ENCODE data around the gene VWA5B1.

- no peak for TF ChIP-seq SPI1 (IDR thresholded peaks at IDR 0.05; ENCODE audit: borderline replicate concordance, low read depth)
- no peak for TF ChIP-seq CTCF (IDR thresholded peaks at IDR 0.05; ENCODE audit: insufficient read depth, low read length)
Observed at GRCh38 chr1:20280906-20281305, 9.8 kb upstream of the VWA5B1 start.

Data from HL-60 (cell line).